Nasal cavity respiratory epithelium epithelial cell of viscerocranial mucosa (primary cell): ENCODE results near the gene RBMY1E. TPM values are rescaled to one million over a fixed set of nuclear protein-coding genes. Genes with fewer than 3 reads are reported as not detected.

Source experiments
- total RNA-seq: library from RNA; depleted of rRNA; stranded (reverse); fragments of >200 nt; gene quantifications from 2 replicates; pipeline ENCODE4 v1.2.3, GENCODE V29; 2014

RBMY1E gene
- total RNA-seq = not detected in 2 replicates

GRCh38 chrY:21917932-21918331 lies at the start of gene RBMY1E:
Gene RBMY1E, minus strand, starts transcription at chrY:21918032. Its CDS starts 1,978 bp downstream, at chrY:21916054.

GRCh38 chrY:21894426-21894825 lies 23.4 kb downstream of the RBMY1E start, which contains the start of gene RBMY1D:
Gene RBMY1D, minus strand, starts transcription at chrY:21894526. Its CDS starts 2,013 bp downstream, at chrY:21892513.

Other genes starting within 250 kb of the RBMY1E start
- not detected in 2 replicates for gene RBMY1D, start 23.5 kb downstream of the RBMY1E start, total RNA-seq